Activated naive CD4-positive, alpha-beta T cell (primary cell): ENCODE results near the gene ZNF282.

Experiments used
- DNase-seq, 4 experiments: peaks; one replicate each; lab custom pipeline; 2025; lab: John Stamatoyannopoulos, UW

The ZNF282 gene

GRCh38 chr7:149195180-149196150 lies at the start of gene ZNF282:
Gene ZNF282, plus strand, starts transcription at chr7:149195546. Its CDS starts 44 bp downstream, at chr7:149195590.
- peak; percentile 38 to 56 (median 46) for DNase-seq

- DNase-seq, result peak; percentile 65 to 81 (median 66)
Observed at GRCh38 chr7:149147072-149147751, 48.1 kb upstream of the ZNF282 start, which contains the start of gene ZNF398. Gene ZNF398, plus strand, starts transcription at chr7:149147453. Its CDS starts 290 bp downstream, at chr7:149147743.

- peak; percentile 37 to 63 (median 43) for DNase-seq
Observed at GRCh38 chr7:149147752-149148653, 47.3 kb upstream of the ZNF282 start.

GRCh38 chr7:149150981-149151380 lies 44.4 kb upstream of the ZNF282 start:
- no peak for DNase-seq

GRCh38 chr7:149153346-149153745 lies 42.0 kb upstream of the ZNF282 start:
- DNase-seq, result no peak

GRCh38 chr7:149154056-149154455 lies 41.3 kb upstream of the ZNF282 start:
- no peak for DNase-seq

- DNase-seq, result no peak
Observed at GRCh38 chr7:149156898-149157297, 38.4 kb upstream of the ZNF282 start.

- DNase-seq, result no peak
Observed at GRCh38 chr7:149161241-149161848, 34.0 kb upstream of the ZNF282 start.

- no peak for DNase-seq
Observed at GRCh38 chr7:149166142-149166541, 29.2 kb upstream of the ZNF282 start.

GRCh38 chr7:149166630-149167352 lies 28.6 kb upstream of the ZNF282 start:
- no peak for DNase-seq

- no peak for DNase-seq
Observed at GRCh38 chr7:149171892-149172533, 23.3 kb upstream of the ZNF282 start.

- no peak for DNase-seq
Observed at GRCh38 chr7:149172534-149172920, 22.8 kb upstream of the ZNF282 start.

GRCh38 chr7:149175150-149175549 lies 20.2 kb upstream of the ZNF282 start:
- no peak for DNase-seq

GRCh38 chr7:149179241-149179640 lies 16.1 kb upstream of the ZNF282 start:
- DNase-seq, result no peak

GRCh38 chr7:149180722-149181449 lies 14.5 kb upstream of the ZNF282 start:
- no peak for DNase-seq

GRCh38 chr7:149181450-149181790 lies 13.9 kb upstream of the ZNF282 start:
- DNase-seq, result no peak

GRCh38 chr7:149184274-149184673 lies 11.1 kb upstream of the ZNF282 start:
- no peak for DNase-seq

- no peak for DNase-seq
Observed at GRCh38 chr7:149188213-149188612, 7.1 kb upstream of the ZNF282 start.

- DNase-seq, result no peak
Observed at GRCh38 chr7:149188637-149189259, 6.6 kb upstream of the ZNF282 start.
